H1 (cell line): ENCODE results near the gene PATJ. TPM values are rescaled to one million over a fixed set of nuclear protein-coding genes. Genes with fewer than 3 reads are reported as not detected.

Source experiments
- CHD1 ChIP-seq: IDR thresholded peaks from 2 replicates; pipeline ENCODE4 v1.6.1; 2012; ENCODE audit warnings: low read depth, low read length, improper control_type of control experiment
- NANOG ChIP-seq: IDR thresholded peaks from 2 replicates; pipeline ENCODE4 v1.6.1; 2011; ENCODE audit warnings: low read length, low read depth, mild to moderate bottlenecking, inconsistent platforms; ENCODE audit not compliant: insufficient read depth, poor library complexity, severe bottlenecking
- RNF2 ChIP-seq: fragments of 200-900, 300-1000 bp; sonication (generic); IDR thresholded peaks from 2 replicates; pipeline ENCODE4 v1.7.1; 2016; ENCODE audit warnings: borderline replicate concordance, low read depth, mild to moderate bottlenecking, antibody characterized with exemption, low read length; ENCODE audit not compliant: poor library complexity, severe bottlenecking; ENCODE audit errors: missing control alignments
- SIN3A ChIP-seq, 2 experiments: IDR thresholded peaks in 1 of 2; conservative IDR thresholded peaks in 1 of 2; 2 replicates each; pipeline ENCODE4 v1.6.1; 2011 to 2012; ENCODE audit warnings: low read length in 2 of 2, improper control_type of control experiment in 1 of 2, low read depth in 1 of 2, mild to moderate bottlenecking in 1 of 2
- SIRT6 ChIP-seq: IDR thresholded peaks from one replicate; pipeline ENCODE4 v1.7.1; 2012; ENCODE audit warnings: low read length, inconsistent platforms
- TCF12 ChIP-seq: IDR thresholded peaks from 2 replicates; pipeline ENCODE4 v1.6.1; 2011; ENCODE audit warnings: low read depth, mild to moderate bottlenecking, low read length
- polyA plus RNA-seq, 7 experiments: library from polyadenylated mRNA; depleted of rRNA in 3 of 7; stranded (reverse) in 5 of 7; unstranded in 2 of 7; fragments of >200 nt in 5 of 7; fragments of 200-250 nt in 2 of 7; gene quantifications; 1 replicate in 5 of 7; 2 replicates in 1 of 7; 4 replicates in 1 of 7; pipeline versions ENCODE4 v1.2.1 to v1.2.3, GENCODE V29; 2011 to 2013; ENCODE audit warnings: missing spikeins in 2 of 7, mixed read lengths in 2 of 7
- total RNA-seq: library from RNA; stranded (reverse); fragmentation: NEBNext Ultra II Directional; extraction: Animal tissue kit (Norgen Biotek cat#: 25700); gene quantifications from 2 replicates; pipeline ENCODE4 v1.2.1, GENCODE V29; 2021
- TF ChIP-seq, protein P1 (sequence below): IDR thresholded peaks from 2 replicates; pipeline ENCODE4 v1.6.1; 2011; ENCODE audit warnings: low read depth, mild to moderate bottlenecking, low read length; ENCODE audit not compliant: insufficient read depth
- TF ChIP-seq, protein P2 (sequence below): IDR thresholded peaks from 2 replicates; pipeline ENCODE4 v1.6.1; 2012; ENCODE audit warnings: inconsistent platforms
- TF ChIP-seq, protein P3 (sequence below): IDR thresholded peaks from 2 replicates; pipeline ENCODE4 v1.6.1; 2012; ENCODE audit warnings: low read length, inconsistent platforms

The PATJ gene
- total and polyA plus RNA-seq, 2 of the 8 experiments (the other 6 are each of a cell fraction or from before 2014, with no cell fraction given): 8.2 to 55.6 TPM

DNA sequence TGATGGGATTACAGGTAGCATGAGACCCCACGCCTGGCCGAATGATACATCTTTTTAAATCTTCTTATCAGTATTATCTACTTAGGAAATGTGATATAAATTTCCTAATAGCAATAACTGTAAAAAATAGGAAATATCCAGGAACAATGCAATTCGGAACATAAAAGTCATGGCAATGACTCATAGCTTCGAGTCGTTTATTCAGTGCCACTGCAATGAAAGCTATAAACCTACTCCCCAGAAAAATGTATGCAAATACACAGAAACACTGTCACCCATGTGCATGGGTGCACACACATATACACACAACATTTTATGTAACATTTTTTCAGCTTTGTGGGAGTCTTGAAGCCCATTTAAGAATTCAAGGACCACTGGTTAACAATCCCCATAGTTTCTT is 194.6 kb downstream of the PATJ start (continued):
- TF ChIP-seq, protein P1, sequence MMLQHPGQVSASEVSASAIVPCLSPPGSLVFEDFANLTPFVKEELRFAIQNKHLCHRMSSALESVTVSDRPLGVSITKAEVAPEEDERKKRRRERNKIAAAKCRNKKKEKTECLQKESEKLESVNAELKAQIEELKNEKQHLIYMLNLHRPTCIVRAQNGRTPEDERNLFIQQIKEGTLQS: no peak
- TF ChIP-seq NANOG: no peak
- no peak for TF ChIP-seq SIN3A (conservative IDR thresholded peaks at IDR 0.05 in 1 of 2, IDR thresholded peaks at IDR 0.05 in 1 of 2; ENCODE audit: low read depth in 1 of 2, low read length in 2 of 2)
- TF ChIP-seq RNF2: no peak
- TF ChIP-seq SIRT6: no peak
- TF ChIP-seq TCF12: no peak
- TF ChIP-seq, protein P2, sequence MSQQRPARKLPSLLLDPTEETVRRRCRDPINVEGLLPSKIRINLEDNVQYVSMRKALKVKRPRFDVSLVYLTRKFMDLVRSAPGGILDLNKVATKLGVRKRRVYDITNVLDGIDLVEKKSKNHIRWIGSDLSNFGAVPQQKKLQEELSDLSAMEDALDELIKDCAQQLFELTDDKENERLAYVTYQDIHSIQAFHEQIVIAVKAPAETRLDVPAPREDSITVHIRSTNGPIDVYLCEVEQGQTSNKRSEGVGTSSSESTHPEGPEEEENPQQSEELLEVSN: no peak
- TF ChIP-seq, protein P3, sequence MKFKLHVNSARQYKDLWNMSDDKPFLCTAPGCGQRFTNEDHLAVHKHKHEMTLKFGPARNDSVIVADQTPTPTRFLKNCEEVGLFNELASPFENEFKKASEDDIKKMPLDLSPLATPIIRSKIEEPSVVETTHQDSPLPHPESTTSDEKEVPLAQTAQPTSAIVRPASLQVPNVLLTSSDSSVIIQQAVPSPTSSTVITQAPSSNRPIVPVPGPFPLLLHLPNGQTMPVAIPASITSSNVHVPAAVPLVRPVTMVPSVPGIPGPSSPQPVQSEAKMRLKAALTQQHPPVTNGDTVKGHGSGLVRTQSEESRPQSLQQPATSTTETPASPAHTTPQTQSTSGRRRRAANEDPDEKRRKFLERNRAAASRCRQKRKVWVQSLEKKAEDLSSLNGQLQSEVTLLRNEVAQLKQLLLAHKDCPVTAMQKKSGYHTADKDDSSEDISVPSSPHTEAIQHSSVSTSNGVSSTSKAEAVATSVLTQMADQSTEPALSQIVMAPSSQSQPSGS: no peak
- no peak for TF ChIP-seq CHD1
